ENCODE results near the gene FADS6.

FADS6 gene

DNA sequence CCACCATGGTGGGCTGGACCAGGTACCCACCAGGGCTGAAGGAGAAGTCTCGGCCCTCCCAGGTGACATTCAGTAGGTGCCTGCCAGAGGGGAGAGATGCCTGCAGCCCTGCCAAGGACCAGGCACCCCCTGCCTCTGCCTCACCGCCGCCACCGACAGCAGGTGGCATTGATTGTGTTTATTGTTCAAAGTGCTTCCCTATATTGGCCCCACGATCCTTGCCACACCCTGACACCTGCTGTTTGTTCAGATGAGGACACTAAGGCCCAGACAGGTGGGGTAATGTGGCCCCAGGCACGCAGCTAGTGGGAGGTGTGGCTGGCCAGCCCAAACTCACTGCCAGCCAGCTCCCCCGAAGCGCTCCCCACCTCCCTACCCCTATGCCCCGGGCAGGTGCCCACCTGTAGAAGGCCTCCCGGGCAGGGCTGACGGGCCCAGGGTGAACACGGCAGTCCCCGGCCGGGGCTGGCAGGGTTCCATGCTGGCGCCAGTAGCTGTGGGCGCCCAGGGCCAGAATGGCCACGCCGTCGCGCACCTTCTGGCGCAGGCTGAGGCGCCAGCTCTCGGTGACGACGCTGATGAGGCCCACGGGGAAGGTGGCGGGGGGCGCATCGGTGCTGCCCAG lies 41.7 kb downstream of the FADS6 start:
- no peak for DNase-seq

DNA sequence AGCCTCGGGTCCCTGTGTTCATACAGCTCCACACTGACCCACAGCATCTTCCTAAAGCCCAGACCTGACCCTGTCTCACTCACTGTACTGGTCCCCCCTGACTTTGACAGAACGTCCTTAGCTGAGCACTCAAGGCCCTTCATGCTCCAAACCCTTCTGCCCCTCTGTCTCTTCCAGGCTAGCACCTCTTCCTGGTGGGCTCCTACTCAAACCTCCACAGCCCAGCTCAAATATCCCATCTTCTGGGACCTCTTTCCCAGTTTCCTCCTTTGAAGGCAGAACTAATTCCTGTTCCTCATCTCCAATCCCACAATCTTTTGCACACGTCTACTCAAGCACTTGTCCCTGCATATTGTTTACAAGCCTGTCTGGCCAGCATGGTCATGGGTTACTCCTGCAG lies 42.5 kb downstream of the FADS6 start:
- DNase-seq, result no peak

DNA sequence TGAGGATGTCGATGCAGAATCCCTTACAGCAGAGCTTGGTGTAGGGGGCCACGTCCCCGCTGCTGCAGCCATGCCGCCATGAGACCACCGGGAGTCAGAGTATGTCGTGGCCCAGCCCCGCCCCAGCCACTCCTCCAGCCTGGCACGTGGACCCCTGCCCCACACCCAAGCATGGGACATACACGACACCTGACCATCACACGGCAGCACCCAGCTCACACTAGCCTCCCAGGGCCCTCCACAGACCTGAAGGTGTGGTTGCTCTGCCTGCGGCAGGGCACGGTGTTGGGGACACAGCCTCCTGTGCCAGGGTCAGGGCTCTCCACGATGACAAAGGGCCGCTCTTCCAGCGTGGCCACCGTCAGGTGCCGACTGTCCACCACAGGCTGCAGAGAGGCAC lies 43.1 kb downstream of the FADS6 start:
- DNase-seq, result no peak

DNA sequence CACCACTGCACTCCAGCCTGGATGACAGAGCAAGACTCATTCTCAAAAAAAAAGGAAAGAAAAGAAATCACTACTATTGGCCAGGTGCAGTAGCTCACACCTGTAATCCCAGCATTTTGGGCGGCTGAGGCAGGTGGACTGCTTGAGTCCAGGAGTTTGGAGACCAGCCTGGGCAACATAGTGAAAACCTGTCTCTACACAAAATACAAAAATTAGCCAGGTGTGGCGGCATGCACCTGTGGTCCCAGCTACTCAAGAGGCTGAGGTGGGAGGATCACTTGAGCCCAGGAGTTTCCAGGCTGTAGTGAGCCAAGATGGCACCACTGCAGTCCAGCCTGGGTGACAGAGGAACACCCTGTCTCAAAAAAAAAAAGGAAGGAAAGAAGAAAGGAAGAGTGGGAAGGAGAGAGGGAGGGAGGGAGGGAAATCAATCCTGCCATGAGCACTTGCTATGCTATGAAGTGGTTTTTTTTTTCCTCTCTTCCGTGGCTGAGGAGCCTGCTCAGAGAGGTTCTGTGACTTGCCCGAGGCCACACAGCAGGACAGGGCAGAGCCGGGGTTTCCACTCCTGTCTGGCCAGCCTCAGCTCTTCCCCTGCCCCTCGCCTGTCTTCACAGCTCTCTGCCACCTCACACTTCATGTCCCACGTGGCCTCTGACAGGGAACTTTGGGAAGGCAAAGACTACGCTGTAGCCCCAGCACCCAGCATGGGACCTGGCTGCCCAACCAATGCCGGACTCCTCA lies 44.6 kb downstream of the FADS6 start:
- no peak for DNase-seq

DNA sequence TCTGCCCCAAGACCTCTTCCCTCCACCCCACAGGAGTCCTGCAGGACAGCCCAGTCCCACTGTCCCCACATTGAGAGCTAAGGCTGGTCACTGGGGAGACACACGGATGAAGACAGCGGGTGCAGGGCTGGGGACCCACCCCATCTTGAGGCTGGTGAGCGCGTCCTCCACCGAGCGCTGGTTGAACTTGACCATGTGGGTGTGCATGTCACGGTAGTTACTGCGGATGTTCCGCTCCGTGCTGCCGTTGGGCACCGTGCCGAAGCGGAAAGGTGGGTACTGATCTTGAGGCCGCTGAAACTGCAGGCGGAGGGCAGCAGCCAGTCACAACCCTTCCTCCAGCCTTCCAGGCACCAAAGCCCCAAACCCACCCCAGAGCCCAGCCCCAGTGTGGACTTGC lies 46.8 kb downstream of the FADS6 start:
- no peak for DNase-seq

DNA sequence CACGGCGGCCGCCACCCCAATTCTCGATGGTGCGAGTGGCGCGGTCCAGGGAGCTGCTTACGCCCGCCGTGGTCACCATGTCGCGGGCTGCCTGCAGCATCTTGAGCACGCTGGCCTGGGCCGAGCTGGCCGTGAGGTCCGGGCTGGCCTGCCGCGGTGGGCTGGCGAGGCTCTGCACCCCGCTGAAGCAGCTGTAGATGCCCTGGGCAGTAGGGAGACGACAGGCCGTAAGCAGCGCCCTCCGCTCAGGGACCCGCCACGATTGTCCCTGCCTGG lies 50.1 kb downstream of the FADS6 start:
- DNase-seq, result no peak

DNA sequence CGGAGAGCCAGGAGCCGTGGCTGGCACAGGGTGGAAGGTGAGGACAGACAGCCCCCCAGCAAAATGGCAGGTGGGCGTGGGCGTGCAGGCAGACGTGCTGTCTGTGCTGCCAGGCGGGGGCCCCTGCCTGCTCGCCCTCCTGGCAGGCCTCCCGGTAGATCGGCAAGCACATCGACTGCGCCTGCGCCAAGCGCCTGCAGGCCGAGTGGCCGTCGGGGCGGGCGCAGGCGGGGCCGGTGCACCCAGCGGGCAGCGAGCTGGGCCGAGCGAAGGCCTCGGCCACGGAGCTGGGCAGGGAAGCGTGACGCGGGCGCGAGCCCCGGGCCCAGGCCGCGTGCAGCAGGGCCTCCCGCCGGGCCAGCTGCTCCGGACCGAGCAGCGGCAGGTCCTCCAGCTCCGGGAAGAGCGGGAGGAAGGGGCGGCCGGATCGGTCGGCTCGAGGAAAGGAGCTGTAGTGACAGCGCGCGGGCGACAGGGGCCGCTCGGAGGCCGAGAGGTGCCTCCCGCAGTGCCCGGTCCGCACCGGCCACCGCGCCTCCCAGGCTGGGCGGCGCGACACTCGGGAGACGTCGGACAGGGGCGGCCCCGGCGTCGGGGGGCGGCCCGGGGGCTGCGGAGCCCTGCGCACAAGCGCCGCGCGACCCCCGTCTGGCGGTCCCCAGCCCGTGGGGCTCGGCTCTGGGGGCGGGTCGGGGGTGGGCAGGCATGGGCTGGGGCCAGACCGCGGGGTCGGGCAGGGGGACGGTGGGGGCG lies 50.7 kb downstream of the FADS6 start:
- DNase-seq, result no peak

DNA sequence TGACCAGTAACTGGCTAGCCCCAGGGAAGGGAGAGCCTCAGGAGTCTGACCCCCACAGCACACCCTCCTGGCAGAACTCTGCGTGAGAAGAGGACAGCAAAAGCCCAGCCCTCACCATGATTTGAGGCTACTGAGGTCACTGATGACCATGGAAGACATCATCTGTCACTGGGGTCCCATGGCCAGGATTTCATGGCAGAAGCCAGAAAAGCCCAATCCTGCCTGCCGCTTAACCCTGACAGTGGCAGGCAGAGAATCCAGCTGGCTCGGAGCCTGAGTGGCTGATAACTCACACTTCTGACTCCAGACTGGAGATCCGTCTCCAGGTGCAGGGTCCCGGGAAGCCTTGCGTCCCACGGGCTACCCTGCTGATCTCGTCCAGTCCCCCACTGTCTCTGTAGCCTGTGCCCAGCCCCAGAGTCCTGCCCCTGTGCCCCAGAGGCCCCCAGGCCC lies 51.3 kb downstream of the FADS6 start:
- DNase-seq, result no peak

DNA sequence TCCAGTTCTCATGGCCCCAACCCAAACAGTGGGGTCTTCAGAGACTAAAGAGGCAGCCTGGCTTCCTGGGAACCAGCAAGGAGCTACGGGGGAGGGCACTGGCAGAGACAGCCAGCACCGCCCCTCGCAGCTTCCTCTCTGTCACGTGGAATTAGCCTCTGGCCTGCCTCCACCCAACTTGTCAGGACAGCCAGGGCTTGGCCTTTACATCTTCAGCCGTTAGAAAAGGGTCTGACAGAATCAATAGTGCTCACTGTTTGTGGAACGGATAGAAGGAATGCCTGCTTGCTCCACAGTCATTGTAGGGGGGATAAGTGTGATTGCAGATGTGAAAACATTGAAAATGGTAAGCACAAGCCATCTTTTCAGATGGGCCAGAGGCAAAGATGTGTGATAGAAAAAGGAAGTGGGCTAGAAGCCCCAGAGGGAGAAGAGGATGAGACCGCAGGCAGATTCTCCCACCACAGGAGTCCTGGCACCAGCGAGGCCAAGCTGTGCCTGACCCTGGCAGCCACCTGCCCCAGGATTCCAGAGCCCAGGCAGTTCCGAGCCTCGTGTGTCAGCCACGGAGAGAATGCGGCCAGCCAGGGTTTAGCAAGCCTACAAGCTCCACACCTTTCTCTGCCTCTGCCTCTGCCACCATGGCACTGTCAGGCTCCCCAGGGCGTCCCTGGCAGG lies 52.3 kb downstream of the FADS6 start:
- no peak for DNase-seq

DNA sequence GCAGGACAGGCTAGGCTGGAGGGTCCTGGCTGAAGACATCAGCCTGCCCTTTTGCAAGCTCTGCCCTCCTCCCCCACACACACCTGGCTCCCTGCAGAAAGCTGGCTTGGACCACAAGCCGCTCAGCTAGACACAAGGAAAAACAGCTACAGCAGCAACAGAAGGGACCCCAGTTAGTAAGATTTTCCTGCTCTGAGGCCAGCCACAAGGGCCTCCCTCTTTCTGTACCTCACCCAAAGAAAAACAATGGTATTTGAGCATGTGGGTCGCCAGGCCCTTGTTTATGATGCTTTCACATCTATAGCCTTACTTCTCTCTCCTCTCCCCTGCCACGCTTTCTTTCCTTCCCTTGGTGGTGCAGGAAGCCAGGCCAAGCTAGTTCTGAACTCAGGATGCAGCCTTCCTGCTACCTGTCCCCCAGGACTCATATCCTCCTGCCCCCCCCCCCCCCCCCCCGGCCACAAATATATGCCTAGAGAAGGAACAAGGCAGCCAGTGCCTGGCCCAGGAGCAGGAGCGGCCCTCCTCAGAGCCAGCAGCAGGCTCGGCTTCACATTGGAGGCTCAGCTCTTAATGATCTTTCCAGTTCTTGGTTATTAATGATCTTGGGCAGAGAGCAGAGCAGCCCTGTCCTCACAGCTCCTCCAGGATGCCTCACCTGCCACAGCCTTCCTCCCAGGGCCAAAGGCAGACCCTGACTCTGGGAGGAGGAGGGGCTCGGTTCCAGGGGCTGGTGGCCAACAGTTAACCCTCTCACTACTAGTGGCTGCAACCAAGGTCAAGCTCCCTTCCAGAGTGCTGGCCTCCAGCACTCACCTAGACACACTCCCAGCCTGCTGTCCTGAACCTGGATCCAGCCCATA lies 53.2 kb downstream of the FADS6 start:
- no peak for DNase-seq

DNA sequence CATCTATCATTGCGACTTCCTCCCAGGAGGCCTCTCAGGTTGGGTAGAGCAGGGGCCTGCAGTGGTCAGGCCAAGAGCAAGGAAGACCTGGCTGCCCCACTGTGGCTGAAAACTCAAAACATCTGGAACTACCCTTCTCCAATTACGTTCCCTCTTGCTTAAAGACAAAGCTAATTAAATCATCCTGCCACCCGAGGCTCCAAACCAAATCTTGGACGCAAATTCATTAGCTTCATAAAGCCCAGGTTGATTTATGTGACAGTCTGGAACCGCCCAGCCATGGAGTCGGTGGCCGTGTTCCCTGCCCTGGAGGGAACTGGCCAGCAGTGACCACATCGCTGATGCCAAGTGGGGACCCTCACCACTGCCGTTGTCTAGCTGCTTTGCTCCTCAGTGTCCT lies 55.2 kb downstream of the FADS6 start:
- no peak for DNase-seq

DNA sequence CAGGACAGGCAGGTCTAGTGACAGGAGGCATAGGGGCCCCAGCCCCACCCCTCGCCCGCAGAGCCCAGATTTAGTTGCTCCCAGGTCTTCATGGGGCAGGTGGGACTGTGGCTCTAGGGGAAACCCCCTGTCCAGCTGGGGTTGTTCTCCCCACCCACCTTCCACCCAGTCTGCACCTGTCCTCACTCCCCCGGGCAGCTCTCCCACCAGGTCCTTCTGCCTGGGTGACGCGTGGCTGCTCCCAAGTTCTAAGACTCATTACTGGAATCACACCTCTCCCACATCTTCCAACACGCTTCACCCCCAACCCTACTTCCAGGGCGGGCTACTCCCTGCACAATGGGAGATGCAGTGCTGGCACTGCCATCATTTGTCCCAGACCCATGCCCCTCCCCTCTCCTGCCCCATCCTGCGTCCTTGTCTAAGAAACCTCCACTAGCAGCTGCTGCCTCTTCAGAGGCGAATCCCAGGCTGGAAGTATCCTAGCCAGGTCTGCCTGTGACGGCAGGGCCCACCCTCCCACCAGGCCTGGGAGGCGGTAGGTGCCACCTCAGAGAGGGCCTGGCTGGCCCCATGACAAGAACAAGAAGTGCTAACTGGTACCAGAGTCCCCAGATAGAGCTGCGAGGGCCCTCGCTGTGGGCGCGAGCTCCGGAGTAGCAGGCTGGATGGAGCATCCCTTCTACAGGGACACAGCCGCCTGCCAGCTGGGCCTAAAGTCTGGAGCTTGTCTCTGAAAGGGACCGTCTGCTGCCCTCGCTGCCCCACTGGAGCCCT lies 56.6 kb downstream of the FADS6 start:
- no peak for DNase-seq

DNA sequence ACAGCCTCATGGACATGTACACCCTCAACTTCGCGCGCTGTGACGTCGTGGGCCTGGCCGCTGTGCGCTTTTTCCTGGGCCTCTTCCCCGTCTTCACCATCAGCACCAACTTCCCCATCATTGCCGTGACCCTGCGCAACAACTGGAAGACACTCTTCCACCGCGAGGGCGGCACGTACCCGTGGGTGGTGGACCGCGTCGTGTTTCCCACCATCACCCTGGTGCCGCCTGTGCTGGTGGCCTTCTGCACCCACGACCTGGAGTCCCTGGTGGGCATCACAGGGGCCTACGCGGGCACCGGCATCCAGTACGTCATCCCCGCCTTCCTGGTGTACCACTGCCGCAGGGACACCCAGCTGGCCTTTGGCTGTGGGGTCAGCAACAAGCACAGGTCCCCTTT lies 57.2 kb downstream of the FADS6 start:
- DNase-seq, result no peak

DNA sequence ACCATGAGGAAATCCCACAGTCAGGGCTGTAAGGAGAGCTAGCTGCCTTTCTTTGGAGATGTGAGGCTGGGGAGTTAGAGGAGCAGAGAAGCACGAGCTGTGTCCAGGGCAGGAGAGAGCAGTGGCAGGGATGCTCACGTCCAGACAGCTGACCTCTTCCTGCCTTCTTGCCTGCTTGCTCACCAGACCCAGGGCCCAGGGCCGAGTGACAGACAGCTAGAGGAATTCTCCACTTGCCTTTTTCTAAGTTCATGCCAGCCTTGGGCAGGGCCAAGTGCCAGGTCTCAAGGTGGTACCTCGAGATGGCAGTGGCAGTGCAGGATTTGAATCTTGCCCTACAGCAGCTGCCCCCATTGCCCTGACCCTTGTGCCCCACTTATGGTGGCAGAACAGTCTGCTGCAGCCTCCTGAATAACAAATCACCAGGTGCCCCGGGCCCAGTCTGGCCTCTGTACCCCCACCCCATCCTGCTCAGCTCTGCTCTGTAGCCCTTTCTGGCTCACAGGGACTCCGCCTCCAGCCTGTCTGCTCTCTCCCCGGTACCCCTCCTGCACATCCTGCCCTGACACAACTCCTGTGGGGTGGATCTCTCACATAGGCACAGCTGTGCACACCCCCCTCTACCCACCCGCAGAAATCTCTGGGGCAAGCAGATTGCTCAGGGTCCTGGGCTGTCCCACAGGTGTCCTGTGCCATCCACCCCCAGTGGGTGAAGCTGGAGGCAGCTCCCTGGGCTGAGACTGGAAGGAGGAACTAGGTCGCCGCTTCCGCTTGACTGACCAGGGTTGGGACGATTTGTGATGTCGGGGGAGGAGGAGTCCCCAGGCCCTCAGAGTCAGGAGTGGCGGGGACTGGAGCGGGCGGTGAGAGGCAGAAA lies 59.7 kb downstream of the FADS6 start:
- no peak for DNase-seq

DNA sequence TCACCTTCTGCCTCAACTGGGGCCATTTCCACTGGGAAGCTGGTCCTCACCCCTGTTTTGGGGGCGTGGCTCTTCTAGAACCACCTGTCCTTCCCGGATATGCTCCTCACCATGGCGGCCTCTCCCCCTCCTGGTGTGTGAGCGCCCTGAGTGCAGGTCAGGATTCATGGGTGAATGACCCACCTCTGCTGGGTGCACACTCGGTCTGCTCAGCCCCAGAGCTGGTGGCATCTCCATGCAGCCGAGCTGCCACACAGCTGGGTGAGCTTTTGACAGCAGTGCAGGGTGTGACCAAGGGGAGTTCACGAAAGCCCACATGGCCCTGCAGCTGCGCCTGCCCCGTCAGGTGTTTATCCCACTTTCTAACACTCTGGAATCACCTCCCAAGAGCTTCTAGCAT lies 61.0 kb downstream of the FADS6 start:
- no peak for DNase-seq

DNA sequence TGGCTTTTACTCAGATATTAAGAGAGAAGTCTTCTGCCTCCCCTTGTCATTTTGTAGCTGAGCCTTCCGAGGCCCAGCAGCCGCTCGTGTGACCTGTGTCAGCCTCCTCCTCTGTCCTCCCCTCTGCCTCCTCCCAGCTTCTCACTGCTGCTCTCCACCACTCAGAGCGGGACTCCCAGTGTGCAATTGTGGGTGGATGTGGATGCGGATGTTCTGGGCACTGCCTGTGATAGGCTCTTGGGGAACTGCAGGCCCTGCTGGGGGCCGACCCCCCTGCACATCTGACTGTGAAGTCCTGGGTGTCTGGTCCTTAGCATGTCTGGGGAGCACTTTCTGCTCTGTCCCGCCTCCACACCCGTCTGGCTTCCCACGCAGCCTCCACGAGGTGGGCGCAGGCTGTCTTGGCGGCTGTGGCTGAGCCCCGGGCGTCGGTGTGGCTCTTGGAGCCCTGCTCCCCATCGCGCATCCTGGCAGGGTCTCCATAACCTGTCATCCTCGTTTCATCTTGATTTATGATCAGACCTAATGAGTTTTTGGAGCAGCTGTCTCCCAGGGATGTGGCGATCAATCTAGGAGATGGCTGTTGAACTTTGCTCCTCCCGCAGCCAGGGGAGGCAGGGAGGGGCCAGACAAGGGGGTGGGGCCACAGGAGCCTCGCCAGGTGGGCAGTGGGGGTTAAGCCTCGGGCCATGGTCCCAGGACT lies 61.8 kb downstream of the FADS6 start:
- DNase-seq, result no peak

DNA sequence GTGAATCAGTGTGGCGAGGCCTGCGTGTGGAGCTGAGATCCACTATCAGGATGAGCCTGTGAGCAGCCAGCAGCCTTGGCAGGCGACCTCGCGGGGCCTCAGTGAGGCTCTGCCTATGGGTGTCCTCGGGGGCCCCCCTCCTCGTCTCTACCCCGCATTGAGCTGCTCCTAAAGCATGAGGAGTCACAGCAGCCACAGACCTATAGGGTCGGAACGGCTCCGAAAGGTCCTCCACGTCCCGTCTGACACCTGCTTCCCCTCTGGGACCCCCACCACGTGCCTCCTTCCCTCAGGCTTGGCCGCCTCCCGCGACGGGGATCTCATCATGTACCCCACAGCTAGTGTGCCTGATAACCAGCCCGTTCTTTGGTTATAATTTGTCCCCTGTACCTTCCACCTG lies 62.6 kb downstream of the FADS6 start:
- DNase-seq, result no peak

DNA sequence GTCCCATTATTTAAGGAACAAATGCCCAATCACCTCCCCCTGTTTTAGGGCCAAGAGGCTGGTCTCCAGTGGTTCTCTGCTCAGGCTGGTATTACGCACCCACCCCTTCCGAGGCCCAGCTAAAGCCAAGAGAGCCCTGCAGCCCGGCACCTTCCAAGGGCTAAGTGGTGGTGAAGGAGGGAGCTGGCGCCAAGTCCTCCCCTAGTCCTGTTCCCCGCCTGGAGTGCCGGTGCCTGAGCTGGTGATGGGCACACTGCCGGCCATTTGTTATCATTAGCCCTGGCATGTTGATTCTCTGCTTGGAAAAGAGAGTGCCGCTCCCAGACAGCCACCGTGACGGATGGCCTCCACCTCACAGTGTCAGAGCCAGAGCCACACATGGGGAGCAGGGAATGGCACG lies 65.6 kb downstream of the FADS6 start:
- DNase-seq, result no peak
